Activated CD8-positive, alpha-beta memory T cell treated with anti-CD3 and anti-CD28 coated beads for 24 hours (primary cell): ENCODE measurements around the gene IL27RA.

Experiments
- DNase-seq: peaks from one replicate; pipeline ENCODE4 v3.0.0-alpha.2; 2020

Gene IL27RA

DNA sequence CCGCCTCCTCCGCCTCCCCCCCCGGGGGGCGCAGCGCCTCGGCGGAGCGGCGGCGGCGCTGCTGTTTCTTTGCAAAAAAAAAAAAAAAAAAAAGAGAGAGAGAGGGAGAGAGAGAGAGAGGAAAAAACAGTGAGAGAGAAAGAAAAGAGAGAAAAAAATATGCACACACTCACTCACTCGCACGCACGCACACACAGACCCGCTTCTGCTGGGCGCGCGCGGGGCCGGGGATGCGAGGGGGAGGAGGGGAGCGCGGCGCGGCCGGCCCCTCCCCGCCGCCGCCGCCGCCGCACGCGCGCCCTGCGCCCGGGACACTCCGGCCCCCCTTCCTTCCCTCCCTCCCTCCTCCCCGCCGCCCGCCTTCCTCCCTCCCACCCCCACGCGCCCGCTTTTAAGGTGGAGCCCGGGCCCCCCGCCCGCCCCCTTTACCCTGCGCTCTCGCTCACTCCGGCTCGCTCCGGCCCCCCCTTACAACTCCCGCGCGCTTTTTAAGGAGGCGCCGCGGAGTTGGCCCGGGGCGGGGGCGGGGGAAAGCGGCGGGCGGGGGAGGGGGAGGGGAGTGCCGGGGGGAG is 59.0 kb downstream of the IL27RA start, which contains the start of gene SAMD1:
Gene SAMD1, minus strand, starts transcription at position 243 of the 572 bp plus-strand sequence.
- DNase-seq, result peak; percentile 88

- DNase-seq, result peak; percentile 88
Observed at GRCh38 chr19:14091081-14091812, 59.7 kb downstream of the IL27RA start.

GRCh38 chr19:14091813-14092462 is 60.4 kb downstream of the IL27RA start:
- no peak for DNase-seq

DNA sequence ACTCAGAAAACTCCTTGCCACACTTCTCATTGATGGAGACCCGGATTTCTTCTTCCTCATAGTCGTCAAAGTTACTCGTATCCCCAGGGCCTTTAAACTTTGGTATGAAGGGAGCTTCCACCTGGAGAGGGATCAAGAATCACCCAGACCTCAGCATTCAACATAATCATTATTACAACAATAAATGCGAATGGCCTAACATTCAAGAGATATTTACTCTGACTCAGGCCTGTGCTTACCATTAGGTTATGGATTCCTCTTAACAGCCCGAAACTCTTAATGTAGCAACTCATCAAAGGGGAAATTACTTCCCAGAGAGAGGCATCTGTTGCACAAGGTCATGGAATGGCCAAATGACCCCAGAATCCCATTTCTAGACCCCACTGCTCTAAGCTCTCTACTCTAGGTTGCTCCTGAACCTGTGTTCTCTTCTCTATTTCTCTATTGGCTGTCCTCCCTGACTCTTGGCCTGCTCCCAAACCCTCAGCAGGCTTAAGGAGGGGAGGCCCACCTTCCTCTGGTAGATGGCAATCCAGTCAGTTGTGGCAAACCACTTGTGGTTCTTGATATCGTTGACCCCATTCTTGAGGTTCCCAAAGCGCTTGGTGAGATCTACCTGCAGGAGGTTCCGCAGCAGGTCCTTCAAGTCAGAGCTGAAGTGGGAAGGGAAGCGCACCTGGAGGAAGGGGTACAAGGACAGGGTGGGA is 61.7 kb downstream of the IL27RA start:
- no peak for DNase-seq

- DNase-seq, result no peak
Observed at GRCh38 chr19:14094854-14095253, 63.3 kb downstream of the IL27RA start.

DNA sequence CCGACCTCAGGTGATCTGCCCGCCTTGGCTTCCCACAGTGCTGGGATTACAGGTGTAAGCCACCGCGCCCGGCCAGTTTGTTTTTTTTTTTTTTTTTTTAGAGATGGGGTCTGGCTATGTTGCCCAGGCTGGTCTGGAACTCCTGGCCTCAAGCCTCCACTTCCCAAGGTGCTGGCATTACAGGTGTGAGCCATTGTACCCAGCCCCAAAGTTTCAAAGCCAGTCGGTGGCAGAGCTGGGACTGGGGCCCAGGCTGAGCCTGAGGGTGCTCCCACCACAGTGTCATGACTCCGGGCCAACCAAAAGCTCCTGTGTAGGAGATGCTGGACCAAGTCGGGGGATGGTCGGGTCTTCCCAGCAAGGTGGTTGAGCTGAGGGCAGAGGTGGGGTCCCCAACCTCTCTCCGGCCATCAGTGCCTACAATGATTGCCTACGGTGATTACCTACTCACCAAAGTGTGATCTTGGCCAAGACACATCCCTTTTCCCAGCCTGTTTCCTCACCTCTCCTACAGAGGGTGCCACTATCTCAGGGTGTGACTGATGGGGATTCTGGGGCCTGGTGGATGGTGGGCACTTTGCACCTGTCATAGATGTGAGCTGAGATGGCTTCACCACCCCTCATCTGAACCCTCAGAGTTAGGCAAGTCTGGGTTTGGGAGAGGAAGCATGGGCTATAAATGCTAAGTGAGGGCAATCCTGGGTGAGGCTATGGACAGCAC is 64.9 kb downstream of the IL27RA start:
- DNase-seq, result no peak

- DNase-seq, result no peak
Observed at GRCh38 chr19:14097532-14098151, 66.1 kb downstream of the IL27RA start.

GRCh38 chr19:14101003-14101545 is 69.5 kb downstream of the IL27RA start:
- DNase-seq, result no peak

DNA sequence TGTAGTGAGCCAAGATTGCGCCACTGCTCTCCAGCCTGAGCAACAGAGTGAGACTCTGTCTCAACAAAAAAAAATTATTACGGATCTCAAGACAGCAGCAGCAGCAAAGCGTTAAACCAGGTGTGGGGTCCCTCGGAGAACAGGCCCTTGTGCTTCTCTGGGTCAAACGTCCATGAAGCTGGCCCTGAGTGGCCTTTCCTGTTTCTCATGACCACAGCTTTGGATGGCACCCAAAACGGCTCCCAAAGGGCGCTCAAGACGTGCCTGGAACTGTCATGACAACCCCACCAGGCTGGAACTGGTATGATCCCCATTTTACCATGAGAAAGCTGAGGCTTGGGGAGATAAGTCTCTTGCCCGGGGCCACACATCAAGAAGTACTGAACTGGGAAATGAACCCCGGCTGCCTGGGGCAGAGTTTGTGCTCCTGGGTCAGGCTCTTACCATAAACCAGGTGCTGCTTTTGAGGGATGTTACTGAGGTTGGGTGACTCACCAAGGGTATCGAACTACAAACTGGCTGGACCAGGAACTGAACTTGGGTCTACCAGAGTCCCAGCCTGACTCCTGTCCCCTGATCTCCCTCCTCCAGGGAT is 70.6 kb downstream of the IL27RA start:
- no peak for DNase-seq

GRCh38 chr19:14102756-14103155 is 71.2 kb downstream of the IL27RA start:
- DNase-seq, result no peak
